NCI-H345 treated with DMSO at 0.1 percent for 48 hours (cell line): ENCODE measurements around the gene PARD6G.
"Not testable (repeated sequence)": the region's sequence is repeated elsewhere in the genome, so short reads cannot be mapped to it uniquely, and the experiment has no call there.

Experiments used
- DNase-seq: peaks from one replicate; lab custom pipeline; 2025; ENCODE audit not compliant: unreplicated experiment; lab: John Stamatoyannopoulos, UW

Gene PARD6G

DNA sequence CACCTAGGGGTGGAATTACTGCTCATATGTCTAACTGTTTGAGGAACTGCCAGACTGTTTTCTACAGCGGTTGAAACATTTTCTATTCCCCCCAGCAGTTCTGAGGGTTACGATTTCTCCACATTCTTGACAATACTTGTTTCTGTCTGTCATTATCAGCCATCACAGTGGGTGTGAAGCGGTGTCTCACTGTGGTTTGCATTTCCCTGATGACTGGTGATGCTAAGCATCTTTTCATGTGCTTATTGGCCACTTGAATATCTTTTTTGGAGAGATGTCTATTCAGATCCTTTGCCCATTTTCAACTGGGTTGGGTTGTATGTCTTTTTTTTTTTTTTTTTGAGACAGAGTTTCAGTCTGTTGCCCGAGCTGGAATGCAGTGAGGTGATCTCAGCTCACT is 75.3 kb downstream of the PARD6G start:
- no peak for DNase-seq

DNA sequence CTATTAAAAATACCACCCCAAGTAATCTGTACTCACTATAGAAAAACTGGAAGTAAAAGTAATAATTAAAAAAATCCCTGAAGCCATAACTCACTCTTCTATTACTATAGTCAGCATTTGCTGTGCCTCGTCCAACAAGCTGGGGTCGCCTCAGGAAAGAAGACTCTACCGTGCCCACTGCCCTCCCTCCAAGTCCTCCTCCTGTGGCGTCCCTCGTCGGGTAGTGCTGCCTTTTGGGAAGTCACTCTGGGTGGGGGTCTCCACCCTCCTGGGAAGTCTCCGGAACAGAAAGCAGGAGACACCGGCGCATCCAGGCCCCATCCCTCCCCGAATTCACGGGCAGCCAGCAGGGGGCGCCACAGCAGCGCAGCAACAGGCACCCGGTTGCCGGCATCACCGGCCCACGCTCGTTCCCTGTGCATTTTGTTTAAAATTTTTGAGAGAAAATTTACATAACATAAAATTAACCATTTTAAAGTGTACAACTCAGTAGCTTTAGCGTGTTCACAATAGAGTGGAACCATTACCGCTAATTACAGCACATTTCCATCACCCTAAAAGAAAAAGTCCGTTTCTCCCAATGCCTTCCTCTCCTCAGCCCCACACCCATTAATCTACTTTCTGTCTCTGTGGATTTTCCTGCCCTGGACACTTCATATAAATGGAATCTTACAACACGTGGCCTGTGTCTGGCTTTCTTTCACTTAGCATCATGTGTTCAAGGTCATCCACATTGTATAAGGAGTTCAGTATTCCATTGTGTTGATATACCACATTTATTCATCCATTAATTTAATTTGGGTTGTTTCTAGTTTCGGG is 76.1 kb downstream of the PARD6G start:
- no peak for DNase-seq

DNA sequence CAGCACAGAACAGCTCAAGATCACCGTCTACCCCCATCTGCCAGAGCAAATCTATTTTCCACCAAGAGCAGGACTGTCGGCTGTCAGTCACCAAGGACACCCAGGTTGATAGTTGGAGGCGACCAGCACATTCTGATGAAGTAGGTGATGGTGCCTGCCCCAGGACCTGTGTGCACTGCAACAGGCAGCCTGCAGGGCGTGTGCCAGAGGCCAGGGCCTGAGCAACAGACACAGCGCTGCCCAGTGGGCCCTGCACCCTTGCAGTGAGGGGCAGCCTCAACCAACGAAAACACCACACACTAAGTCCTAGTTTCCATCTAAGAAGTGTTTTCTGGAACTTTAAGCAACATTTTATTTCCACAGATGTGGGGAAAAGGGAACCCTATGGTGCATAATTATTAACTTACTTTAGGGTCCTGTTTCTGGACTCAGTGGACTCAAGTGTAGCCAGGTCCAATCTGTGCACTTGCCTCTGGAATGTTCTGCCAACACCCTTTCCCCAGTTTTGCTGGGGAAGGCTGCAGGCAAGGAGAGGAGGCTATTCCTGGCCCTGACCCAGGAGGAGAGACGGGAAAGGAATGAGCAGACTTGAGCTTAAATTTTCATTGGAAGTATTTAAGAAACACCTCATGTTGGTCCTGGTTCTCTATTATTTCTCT is 76.8 kb downstream of the PARD6G start:
- DNase-seq, result no peak

DNA sequence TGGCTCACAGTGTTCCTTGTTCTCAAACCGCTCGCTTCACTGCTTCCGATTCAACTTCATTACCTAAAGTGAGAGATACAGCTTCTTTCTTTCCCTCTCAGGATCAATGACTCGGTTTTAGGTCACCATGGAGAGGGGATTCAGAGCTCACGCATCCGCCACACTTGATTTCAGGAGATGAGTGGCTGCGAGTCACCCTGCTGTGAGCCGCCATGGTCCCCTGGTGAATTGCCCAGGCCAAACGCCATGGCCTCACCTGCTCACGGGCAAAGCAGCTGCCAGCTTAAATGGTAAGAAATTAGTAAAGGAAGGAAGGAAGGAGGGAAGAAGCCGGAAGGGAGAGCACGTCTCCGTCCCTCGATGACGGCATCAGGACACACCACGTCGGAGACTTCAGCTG is 77.7 kb downstream of the PARD6G start:
- no peak for DNase-seq

DNA sequence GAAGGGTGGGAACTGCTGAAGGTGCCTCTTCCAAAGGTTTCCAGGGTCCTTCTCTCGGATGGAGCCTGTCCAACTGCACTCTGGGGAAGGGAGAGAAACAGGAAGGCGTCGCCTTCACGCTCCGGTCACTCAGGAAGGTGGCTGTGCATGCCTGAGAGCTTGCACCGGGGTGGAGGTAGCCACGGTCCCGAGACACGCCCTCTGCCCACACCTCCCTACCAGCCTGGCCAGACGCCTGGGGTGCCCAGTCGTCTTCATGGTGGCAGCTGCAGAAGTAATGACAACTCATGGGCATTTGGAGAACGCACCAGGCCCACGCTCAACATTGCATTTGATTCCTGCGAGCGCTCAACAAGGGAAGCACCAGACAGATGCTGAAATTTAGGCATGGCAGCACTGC is 78.3 kb downstream of the PARD6G start:
- no peak for DNase-seq

DNA sequence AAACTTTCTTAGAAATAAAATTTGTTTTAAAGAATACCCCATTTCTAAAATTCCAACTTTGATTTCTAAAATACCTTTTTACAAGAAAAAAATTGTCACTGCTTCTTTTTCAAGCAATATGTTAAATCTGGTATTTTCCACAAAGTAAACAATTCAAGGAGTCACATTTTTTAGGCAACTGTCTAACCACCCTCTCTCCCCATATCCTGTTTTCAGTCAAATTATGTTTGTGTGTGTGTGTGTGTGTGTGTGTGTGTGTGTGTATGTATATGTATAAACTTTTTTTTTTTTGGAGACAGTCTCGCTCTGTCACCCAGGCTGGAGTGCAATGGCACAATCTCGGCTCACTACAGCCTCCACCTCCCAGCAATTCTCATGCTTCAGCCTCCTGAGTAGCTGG is 79.0 kb downstream of the PARD6G start:
- DNase-seq, result no peak

DNA sequence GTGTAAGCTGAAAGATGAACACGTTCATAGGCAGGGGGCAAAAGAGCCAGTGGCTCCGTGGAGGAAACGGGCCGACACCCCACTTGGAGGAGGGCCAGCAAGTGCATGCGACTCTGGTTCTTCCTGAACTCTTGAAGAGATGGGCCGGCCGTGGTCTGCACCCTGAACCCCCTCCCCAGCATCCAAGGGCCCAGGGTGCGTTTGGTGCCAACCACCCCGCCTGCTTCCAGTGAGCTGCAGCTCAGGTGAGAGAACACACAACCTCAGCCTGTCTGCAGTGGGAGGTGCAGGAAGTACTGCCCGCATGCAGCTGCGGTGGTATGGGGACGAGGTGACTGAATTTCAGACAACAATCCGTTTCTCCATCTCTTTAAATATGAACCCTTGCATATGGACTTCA is 79.4 kb downstream of the PARD6G start:
- DNase-seq, result no peak

DNA sequence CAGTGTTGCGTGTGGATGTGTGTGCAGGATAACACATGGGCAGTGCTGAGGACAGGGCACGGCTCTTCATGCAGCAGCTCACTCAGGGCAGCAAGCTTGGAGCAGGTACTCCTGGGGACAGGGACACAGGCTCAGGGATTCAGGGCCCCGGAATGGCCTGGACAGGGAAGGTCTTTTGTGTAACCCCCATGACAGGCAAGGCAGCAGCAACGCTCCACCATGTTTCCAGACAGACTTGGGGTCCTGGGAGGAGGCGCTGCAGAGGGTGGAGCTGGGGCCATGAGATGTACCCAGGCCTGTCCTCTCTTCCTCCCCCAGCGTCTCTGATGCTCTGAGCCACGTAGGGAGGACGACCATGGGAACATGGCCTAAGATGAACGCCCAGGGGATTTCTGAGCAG is 80.0 kb downstream of the PARD6G start:
- DNase-seq, result no peak

DNA sequence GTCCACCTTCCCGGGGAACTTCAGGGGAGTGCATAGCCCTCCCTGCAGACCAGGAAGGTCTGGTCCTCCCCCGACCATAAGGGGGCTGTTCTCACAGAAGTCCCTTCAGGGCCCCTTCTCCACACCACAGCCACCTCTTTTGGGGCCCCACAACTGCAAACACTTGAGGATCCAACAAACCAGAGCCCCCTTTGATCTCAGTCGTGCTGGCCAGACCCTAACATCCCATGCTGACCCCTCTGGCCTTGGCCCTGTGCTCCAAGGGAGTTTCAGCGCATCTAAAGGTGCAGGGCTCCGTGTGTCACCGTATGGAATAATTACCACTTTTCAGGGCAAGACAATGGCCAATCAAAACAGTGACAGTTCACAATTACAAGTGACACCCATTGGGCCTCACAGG is 80.6 kb downstream of the PARD6G start:
- no peak for DNase-seq

DNA sequence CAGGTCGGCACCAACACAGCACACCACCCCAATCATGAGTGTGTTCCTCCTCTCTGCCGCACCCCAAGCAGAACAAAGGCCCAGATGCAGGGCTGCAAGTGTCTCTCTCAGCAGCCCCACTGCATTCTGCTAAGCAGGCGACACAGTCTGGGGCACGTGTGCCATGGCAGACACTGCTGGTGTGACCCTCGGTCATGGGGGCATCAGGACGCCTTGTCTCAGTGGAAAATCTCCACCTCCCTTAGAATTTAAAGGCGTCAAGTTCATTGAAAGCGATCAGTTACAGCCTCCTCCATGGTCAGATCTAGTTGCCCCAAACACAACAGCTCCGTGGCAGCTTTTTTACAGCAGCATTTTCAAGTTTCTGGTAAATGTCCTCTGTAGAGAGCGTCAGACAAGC is 81.1 kb downstream of the PARD6G start:
- no peak for DNase-seq

DNA sequence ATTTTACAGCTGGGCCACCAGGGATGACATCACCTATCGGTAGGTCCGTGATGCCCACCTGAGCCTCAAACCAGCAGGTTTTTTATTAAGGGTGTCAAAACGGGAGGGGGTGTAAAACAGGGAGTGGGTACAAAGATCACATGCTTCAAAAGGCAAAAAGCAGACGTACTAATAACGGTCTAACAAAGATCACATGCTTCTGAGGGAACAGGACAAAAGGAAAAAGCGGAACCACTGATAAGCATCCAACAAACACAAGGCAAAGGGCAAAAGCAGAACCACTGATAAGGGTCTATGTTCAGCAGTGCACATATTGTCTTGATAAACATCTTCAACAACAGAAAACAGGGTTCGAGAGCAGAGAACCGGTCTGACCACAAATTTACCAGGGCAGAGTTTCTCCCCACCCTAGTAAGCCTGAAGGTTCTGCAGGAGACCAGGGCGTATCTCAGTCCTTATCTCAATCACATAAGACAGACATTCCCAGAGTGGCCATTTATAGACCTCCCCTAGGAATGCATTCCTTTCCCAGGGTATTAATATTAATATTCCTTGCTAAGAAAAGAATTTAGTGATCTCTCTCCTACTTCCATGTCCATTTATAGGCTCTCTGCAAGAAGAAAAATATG is 82.5 kb downstream of the PARD6G start:
- DNase-seq, result not testable (repeated sequence)

DNA sequence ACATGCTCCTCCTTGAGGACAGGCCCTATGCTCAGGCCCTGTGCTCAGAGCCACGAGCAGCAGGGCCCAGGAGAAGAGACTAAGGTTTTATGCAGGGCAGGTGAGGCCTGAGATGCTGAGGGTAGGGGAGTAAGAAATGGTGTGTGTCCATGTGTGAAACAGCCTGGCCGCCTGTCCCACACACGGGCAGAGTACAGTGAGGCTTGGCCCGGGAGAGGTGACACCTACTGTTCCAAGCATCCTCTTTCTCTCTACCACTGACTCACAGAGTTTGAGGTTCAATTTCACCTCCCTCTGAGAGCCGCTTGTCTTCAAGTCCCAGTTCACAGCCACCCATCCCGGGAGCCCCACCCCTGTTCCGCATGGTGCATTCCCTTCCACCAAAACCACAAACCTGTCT is 84.1 kb downstream of the PARD6G start:
- DNase-seq, result no peak

DNA sequence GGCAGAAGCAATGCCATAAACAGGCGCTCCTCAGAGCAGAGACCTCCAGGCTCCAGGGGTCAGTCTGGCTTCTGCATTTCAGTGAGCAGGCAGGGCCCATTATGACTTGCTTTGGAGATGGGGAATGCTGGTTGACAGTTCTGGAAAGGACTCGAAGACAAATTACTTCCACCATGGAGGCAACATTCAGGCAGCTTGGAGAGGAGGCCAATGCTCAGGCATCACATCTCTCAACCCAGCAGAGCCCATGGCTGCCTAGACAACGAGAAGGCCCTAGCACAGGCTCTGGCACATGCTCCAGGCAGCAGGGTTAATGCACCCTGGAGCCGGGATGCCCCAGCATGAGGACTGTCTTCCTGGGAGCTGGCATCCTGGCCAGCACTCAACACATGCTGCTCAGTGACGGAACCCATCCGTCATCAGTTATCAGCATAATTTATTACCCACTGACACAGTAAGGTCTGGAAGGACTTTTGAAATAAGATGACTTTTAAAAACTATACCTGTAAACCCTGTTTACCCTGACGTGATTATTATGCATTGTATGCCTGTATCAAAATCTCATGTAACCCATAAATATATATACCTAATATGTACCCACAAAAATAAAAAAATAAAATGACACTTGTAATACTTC is 85.4 kb downstream of the PARD6G start:
- no peak for DNase-seq

DNA sequence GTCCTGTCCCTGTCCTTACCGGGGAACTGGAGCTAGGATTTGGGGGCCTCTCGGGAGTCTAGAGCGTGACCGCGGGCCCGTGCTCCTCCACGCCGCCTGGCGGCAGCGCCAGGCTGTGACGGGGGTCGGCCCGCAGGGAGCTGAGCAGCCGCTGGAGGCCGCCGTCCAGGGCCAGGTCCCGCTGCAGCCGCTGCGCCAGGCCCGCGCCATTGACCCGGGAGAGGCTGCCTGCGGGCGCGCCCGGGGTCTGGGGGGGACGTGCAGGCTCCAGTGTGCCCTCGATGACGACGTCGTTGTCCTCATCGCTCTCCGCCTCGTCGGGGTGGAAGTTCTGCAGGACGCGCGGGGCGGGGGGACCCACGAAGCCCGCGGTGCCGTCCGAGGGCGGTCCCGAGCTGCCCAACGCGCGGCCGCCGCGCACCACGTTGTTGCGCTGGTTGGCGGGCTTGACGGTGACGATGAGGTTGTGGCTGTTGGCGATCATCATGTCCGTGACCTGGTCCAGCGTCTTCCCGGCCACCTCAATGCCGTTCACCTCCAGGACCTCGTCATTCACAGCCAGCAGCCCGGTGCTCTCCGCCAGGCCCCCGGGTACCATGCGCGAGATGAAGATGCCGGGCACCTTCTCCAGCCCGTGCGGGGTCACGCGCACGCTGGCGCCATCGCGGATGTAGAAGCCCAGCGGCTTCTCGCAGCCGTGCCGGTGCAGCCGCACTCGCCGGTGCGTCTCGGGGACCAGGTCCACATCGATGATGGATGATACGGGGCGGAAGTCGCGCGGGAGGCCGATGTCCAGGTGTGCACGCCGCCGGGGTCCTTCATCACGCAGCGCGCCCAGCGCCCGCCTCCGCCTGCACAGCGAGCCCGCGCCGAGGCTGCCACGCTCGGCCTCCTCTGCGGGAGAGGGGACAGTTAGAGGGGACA is 87.3 kb downstream of the PARD6G start:
- no peak for DNase-seq

DNA sequence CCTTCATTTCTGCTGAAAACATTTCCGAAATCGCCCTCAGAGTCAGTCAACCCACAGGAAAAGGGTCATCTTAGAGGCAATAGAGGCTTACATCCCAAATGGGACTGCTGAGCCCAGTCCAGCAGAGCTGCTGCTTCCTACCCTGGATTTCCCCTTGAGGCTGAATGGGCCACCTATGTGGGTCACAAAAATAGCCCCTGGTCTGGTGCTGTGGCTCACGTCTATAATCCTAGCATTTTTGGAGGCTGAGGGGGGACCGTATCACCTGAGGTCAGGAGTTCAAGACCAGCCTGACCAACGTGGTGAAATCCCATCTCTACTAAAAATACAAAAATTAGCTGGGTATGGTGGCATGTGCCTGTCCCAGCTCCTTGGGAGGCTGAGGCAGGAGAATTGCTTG is 88.9 kb downstream of the PARD6G start:
- no peak for DNase-seq

DNA sequence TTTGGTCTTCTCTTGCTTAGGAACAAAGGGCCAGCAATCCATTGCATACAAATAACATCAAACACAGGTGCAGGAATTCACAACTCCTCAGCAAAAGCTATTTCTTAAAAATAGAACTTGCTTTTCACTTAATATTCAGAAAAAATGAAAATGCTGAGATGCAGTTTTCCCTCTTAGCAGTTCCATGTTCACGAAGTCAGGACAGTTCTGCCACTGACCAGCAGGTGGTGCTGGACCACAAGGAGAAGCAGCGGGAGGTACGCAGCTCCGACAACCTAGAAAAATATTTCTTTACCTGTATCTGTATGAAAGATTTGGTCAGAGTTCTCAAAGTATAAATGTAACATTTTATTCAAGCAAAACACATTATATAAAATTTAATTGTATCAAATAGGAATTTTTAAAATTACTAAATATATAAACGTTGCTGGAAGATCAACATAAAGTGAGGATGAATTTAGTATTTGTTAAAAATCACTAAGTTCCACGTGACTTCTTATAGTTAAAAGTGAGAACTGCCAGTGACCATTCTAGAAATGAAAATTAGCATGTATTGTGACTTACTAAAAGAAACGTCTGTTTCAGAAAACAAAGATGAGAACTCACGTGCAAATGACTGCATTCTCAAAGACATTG is 89.5 kb downstream of the PARD6G start:
- DNase-seq, result peak; percentile 22

DNA sequence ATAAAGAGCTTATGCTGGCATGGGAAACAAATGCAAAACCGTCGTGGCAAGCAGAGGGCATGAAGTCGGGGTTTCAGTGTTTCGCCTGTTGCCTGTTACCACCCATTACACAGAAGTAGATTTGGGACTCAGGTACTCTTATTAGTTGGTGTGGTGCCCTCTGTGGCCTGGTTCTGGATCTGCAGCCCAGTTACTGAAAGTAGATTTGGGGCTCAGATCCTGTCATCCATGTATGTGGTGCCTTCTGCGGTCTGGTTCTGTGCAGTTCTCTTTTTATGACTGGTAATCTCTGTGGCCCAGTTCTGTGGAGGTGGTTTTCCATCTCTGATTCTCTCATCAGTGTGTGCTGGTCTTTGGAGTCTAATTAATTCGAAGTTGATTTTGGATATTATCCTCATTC is 93.0 kb downstream of the PARD6G start:
- no peak for DNase-seq

DNA sequence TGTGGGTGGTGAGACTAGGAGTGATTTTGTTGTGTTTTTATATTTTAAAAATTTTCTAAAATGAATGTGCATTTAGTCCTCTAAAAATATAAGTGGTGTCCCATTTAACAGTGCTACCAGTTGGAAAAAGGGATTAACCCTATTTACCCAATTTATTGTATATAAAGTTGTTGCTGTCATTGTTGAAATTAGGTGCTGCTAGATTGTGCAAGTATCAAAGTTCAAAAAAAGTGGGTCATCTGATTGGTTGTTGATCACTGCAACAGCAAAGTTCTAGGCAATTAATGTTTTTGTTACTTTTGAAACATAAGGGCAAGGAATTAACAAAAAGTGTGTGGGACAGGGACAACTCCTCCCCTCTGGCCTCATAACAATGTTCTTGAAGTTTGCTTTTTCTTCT is 97.6 kb downstream of the PARD6G start:
- DNase-seq, result no peak

DNA sequence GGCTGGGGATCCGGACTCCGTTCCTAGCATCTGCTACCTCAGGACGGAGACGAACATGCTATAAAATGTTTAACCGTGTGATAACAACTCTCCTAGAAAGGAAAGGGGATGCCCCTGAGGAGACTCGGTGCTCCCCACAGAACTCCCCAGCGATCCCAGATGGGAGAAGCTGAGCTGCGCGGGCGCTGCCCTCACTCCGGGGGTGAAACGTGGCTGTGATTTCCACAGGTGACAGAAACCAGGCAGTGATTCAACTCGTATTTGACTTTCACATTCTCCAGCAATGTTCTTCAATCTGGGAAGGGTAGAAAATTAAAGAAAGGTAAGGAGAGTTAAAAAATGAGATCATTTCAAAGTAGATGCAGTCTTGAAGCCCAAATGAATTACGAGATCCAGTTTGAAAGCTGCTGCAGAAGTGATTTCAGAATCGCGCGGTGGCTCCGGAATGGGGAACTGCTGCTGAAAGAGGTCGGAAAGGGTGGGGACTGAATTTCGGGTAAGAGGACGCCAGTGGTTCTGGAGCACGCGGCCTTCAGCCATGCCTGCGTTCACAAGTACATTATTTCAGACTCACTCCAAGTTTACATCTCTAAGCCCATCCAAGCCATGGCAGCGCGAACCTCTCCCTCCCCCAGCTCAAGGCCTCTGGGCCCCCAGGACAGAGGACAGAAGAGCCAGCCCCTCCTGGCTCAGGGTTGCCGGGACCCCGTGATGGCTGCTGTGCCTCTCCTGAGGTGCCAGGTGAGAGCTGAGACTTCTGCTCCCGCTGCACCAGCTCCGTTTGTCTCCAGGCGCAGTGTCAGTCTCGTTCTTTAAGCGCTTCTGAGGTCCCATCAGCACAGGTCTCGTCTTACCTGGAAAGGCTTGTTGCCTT is 98.8 kb downstream of the PARD6G start:
- no peak for DNase-seq
